Activated CD4-positive, alpha-beta memory T cell treated with anti-CD3 and anti-CD28 coated beads for 36 hours (primary cell): ENCODE measurements around the gene PUS1. TPM values are rescaled to one million over a fixed set of nuclear protein-coding genes. Genes with fewer than 3 reads are reported as not detected.

Experiments
- CTCF ChIA-PET: fragments of 350-600 bp; sonication (Branson Sonifier 250); formaldehyde crosslinking; loops from one replicate; lab custom pipeline; 2021; ENCODE audit warnings: antibody characterized with exemption, inconsistent platforms; lab: Charles Lee
- POLR2A ChIA-PET: fragments of 350-600 bp; sonication (Branson Sonifier 250); formaldehyde crosslinking; loops from one replicate; lab custom pipeline; 2021; ENCODE audit warnings: antibody characterized with exemption; lab: Charles Lee
- DNase-seq: peaks from one replicate; pipeline ENCODE4 v3.0.0-alpha.2; 2020
- H3K27ac Mint-ChIP-seq: one replicate; pipeline ENCODE4 v1.8.0; 2021; ENCODE audit warnings: mixed read lengths
- H3K27me3 Mint-ChIP-seq: one replicate; pipeline ENCODE4 v1.8.0; 2021; ENCODE audit warnings: mixed read lengths
- H3K36me3 Mint-ChIP-seq: one replicate; pipeline ENCODE4 v1.8.0; 2021; ENCODE audit warnings: mixed read lengths
- H3K4me1 Mint-ChIP-seq: one replicate; pipeline ENCODE4 v1.8.0; 2021; ENCODE audit warnings: low read depth, mixed read lengths
- H3K4me3 Mint-ChIP-seq: one replicate; pipeline ENCODE4 v1.8.0; 2021; ENCODE audit warnings: mild to moderate bottlenecking, mixed read lengths
- H3K9me3 Mint-ChIP-seq: one replicate; pipeline ENCODE4 v1.8.0; 2021; ENCODE audit warnings: mixed read lengths
- intact Hi-C: fragments of 100-400 bp; cut with micrococcal nuclease; formaldehyde crosslinking; loops from one replicate; pipeline ENCODE4 v1.15.1; 2023
- total RNA-seq, 2 experiments: library from RNA; stranded (reverse); gene quantifications; one replicate each; pipeline ENCODE4 v1.2.3, GENCODE V29; 2021

PUS1 gene
- total RNA-seq, 2 experiments from 2014 or later = 48.6 to 53.9 TPM

GRCh38 chr12:131905081-131905629 is 23.9 kb upstream of the PUS1 start:
- Mint-ChIP-seq H3K4me1 (peaks cover 10% of the 10 kb centered on the region), H3K27me3 (no peaks in the 10 kb centered on the region), H3K4me3 (no peak overlapping the region), H3K27ac (no peak overlapping the region), H3K36me3 (no peaks in the 10 kb centered on the region), H3K9me3 (no peaks in the 10 kb centered on the region)
- DNase-seq = no peak
- ChIA-PET CTCF (no interaction called here), POLR2A (no interaction called here)
- intact Hi-C loops = no loop called here

GRCh38 chr12:131905630-131906091 is 23.4 kb upstream of the PUS1 start:
- peaks cover 10% of the 10 kb centered on the region for H3K4me1 Mint-ChIP-seq
- H3K27ac Mint-ChIP-seq = no peak overlapping the region
- no peak for DNase-seq
- POLR2A ChIA-PET = no interaction called here
- no peak overlapping the region for H3K4me3 Mint-ChIP-seq
- no peaks in the 10 kb centered on the region for H3K36me3 Mint-ChIP-seq
- H3K9me3 Mint-ChIP-seq = no peaks in the 10 kb centered on the region
- CTCF ChIA-PET = no interaction called here
- H3K27me3 Mint-ChIP-seq = no peaks in the 10 kb centered on the region
- intact Hi-C loops = no loop called here

- peaks cover 10% of the 10 kb centered on the region for H3K4me1 Mint-ChIP-seq
- intact Hi-C loops = no loop called here
- ChIA-PET POLR2A (no interaction called here), CTCF (no interaction called here)
- no peaks in the 10 kb centered on the region for H3K27me3 Mint-ChIP-seq
- DNase-seq = no peak
- H3K27ac Mint-ChIP-seq = no peak overlapping the region
- H3K4me3 Mint-ChIP-seq = no peak overlapping the region
- H3K9me3 Mint-ChIP-seq = no peaks in the 10 kb centered on the region
- no peaks in the 10 kb centered on the region for H3K36me3 Mint-ChIP-seq
Observed at GRCh38 chr12:131907379-131908091, 21.5 kb upstream of the PUS1 start.

- peaks cover 10% of the 10 kb centered on the region for H3K4me1 Mint-ChIP-seq
- ChIA-PET CTCF (no interaction called here), POLR2A (no interaction called here)
- no peak overlapping the region for H3K27ac Mint-ChIP-seq
- intact Hi-C loops = no loop called here
- no peaks in the 10 kb centered on the region for H3K9me3 Mint-ChIP-seq
- DNase-seq = no peak
- no peak overlapping the region for H3K4me3 Mint-ChIP-seq
- no peaks in the 10 kb centered on the region for H3K36me3 Mint-ChIP-seq
- H3K27me3 Mint-ChIP-seq = no peaks in the 10 kb centered on the region
Observed at GRCh38 chr12:131908092-131909080, 20.7 kb upstream of the PUS1 start.

- Mint-ChIP-seq H3K27ac (no peak overlapping the region), H3K4me1 (peaks cover 10% of the 10 kb centered on the region), H3K4me3 (no peak overlapping the region), H3K36me3 (no peaks in the 10 kb centered on the region), H3K9me3 (no peaks in the 10 kb centered on the region), H3K27me3 (no peaks in the 10 kb centered on the region)
- POLR2A ChIA-PET = no interaction called here
- DNase-seq = no peak
- CTCF ChIA-PET = no interaction called here
- intact Hi-C loops = no loop called here
Observed at GRCh38 chr12:131909081-131909751, 19.9 kb upstream of the PUS1 start.

GRCh38 chr12:131909752-131910219 is 19.3 kb upstream of the PUS1 start:
- Mint-ChIP-seq H3K27me3 (no peaks in the 10 kb centered on the region), H3K36me3 (no peaks in the 10 kb centered on the region), H3K4me1 (peaks cover 7% of the 10 kb centered on the region), H3K27ac (no peak overlapping the region), H3K9me3 (no peaks in the 10 kb centered on the region), H3K4me3 (no peak overlapping the region)
- POLR2A ChIA-PET = no interaction called here
- intact Hi-C loops = no loop called here
- CTCF ChIA-PET = no interaction called here
- no peak for DNase-seq

GRCh38 chr12:131910302-131911027 is 18.6 kb upstream of the PUS1 start:
- H3K9me3 Mint-ChIP-seq = no peaks in the 10 kb centered on the region
- peaks cover 2% of the 10 kb centered on the region for H3K36me3 Mint-ChIP-seq
- CTCF ChIA-PET = no interaction called here
- H3K27ac Mint-ChIP-seq = no peak overlapping the region
- H3K4me3 Mint-ChIP-seq = no peak overlapping the region
- peaks cover 3% of the 10 kb centered on the region for H3K4me1 Mint-ChIP-seq
- no peaks in the 10 kb centered on the region for H3K27me3 Mint-ChIP-seq
- intact Hi-C loops = no loop called here
- no peak for DNase-seq
- POLR2A ChIA-PET = no interaction called here

GRCh38 chr12:131911028-131911650 is 17.9 kb upstream of the PUS1 start:
- ChIA-PET POLR2A (no interaction called here), CTCF (no interaction called here)
- H3K36me3 Mint-ChIP-seq = peaks cover 2% of the 10 kb centered on the region
- H3K9me3 Mint-ChIP-seq = no peaks in the 10 kb centered on the region
- no peak for DNase-seq
- H3K4me1 Mint-ChIP-seq = no peaks in the 10 kb centered on the region
- intact Hi-C loops = no loop called here
- no peak overlapping the region for H3K27ac Mint-ChIP-seq
- no peak overlapping the region for H3K4me3 Mint-ChIP-seq
- H3K27me3 Mint-ChIP-seq = no peaks in the 10 kb centered on the region

GRCh38 chr12:131911851-131912477 is 17.1 kb upstream of the PUS1 start:
- no peak overlapping the region for H3K27ac Mint-ChIP-seq
- ChIA-PET POLR2A (no interaction called here), CTCF (no interaction called here)

GRCh38 chr12:131912518-131913274 is 16.4 kb upstream of the PUS1 start:
- ChIA-PET POLR2A (interaction anchor here (0.6 to 0.7 kb wide), 2 partner anchors 10 to 17 kb away, joined by 3 to 4 read pairs; no protein-coding TSS in a partner anchor), CTCF (no interaction called here)
- no peak overlapping the region for H3K4me3 Mint-ChIP-seq
- H3K9me3 Mint-ChIP-seq = no peaks in the 10 kb centered on the region
- intact Hi-C loops = no loop called here
- no peaks in the 10 kb centered on the region for H3K4me1 Mint-ChIP-seq
- H3K36me3 Mint-ChIP-seq = peaks cover 2% of the 10 kb centered on the region
- DNase-seq = no peak
- no peaks in the 10 kb centered on the region for H3K27me3 Mint-ChIP-seq
- no peak overlapping the region for H3K27ac Mint-ChIP-seq

More at GRCh38 chr12:131911851-131912477, 17.1 kb upstream of the PUS1 start:
- no peaks in the 10 kb centered on the region for H3K27me3 Mint-ChIP-seq
- H3K4me3 Mint-ChIP-seq = no peak overlapping the region
- no peaks in the 10 kb centered on the region for H3K4me1 Mint-ChIP-seq
- H3K9me3 Mint-ChIP-seq = no peaks in the 10 kb centered on the region
- intact Hi-C loops = no loop called here
- H3K36me3 Mint-ChIP-seq = peaks cover 2% of the 10 kb centered on the region
- no peak for DNase-seq
